ENCODE data around the gene MXI1.

- TF ChIP-seq CTCF (IDR thresholded peaks at IDR 0.05) (no peak), POLR2A (IDR thresholded peaks at IDR 0.05) (no peak), EP300 (IDR thresholded peaks at IDR 0.05) (no peak)
Observed at GRCh38 chr10:110158051-110159005, 49.1 kb upstream of the MXI1 start.
